Epithelial cell of prostate (primary cell): ENCODE results near the gene PPP1R12A.

Experiments used
- DNase-seq: peaks from one replicate; pipeline ENCODE4 v3.0.0-alpha.2; 2011; ENCODE audit warnings: low read depth, low spot score
- H3K27ac ChIP-seq: fragments of 450-650 bp; 2 replicates; pipeline ENCODE4 v1.5.1; 2017; ENCODE audit warnings: mild to moderate bottlenecking

The PPP1R12A gene

GRCh38 chr12:79936670-79937069 lies 1.8 kb upstream of the PPP1R12A start:
- no peak for DNase-seq

GRCh38 chr12:79935624-79936345 lies 888 bp upstream of the PPP1R12A start:
- peak overlapping the region; percentile 78 for H3K27ac ChIP-seq
- no peak for DNase-seq

More at GRCh38 chr12:79936670-79937069, 1.8 kb upstream of the PPP1R12A start:
- H3K27ac ChIP-seq: no peak overlapping the region

- no peak for DNase-seq
- peak overlapping the region; percentile 78 for H3K27ac ChIP-seq
Measured at GRCh38 chr12:79934281-79935020, 446 bp downstream of the PPP1R12A start.

- DNase-seq: no peak
- peak overlapping the region; percentile 78 for H3K27ac ChIP-seq
Measured at GRCh38 chr12:79933532-79934264, 1.2 kb downstream of the PPP1R12A start.

- DNase-seq: no peak
- no peak overlapping the region for H3K27ac ChIP-seq
Measured at GRCh38 chr12:79933043-79933442, 1.9 kb downstream of the PPP1R12A start.

- DNase-seq: no peak
- no peak overlapping the region for H3K27ac ChIP-seq
Measured at GRCh38 chr12:79932357-79932756, 2.5 kb downstream of the PPP1R12A start.

GRCh38 chr12:79929065-79929464 lies 5.8 kb downstream of the PPP1R12A start:
- DNase-seq: no peak
- H3K27ac ChIP-seq: no peak overlapping the region

- H3K27ac ChIP-seq: no peak overlapping the region
- DNase-seq: no peak
Measured at GRCh38 chr12:79927772-79928474, 7.0 kb downstream of the PPP1R12A start.

- no peak overlapping the region for H3K27ac ChIP-seq
- no peak for DNase-seq
Measured at GRCh38 chr12:79926951-79927350, 7.9 kb downstream of the PPP1R12A start.

- no peak overlapping the region for H3K27ac ChIP-seq
- DNase-seq: no peak
Measured at GRCh38 chr12:79925492-79925891, 9.4 kb downstream of the PPP1R12A start.

GRCh38 chr12:79921786-79922185 lies 13.1 kb downstream of the PPP1R12A start:
- H3K27ac ChIP-seq: no peak overlapping the region
- DNase-seq: no peak

- DNase-seq: no peak
- H3K27ac ChIP-seq: no peak overlapping the region
Measured at GRCh38 chr12:79920421-79921238, 14.3 kb downstream of the PPP1R12A start.

- H3K27ac ChIP-seq: no peak overlapping the region
- DNase-seq: no peak
Measured at GRCh38 chr12:79919762-79920161, 15.1 kb downstream of the PPP1R12A start.

- no peak for DNase-seq
- H3K27ac ChIP-seq: no peak overlapping the region
Measured at GRCh38 chr12:79916826-79917225, 18.1 kb downstream of the PPP1R12A start.

GRCh38 chr12:79911889-79912656 lies 22.8 kb downstream of the PPP1R12A start:
- no peak overlapping the region for H3K27ac ChIP-seq
- no peak for DNase-seq

GRCh38 chr12:79908366-79908765 lies 26.5 kb downstream of the PPP1R12A start:
- no peak for DNase-seq
- H3K27ac ChIP-seq: no peak overlapping the region

GRCh38 chr12:79901506-79901905 lies 33.4 kb downstream of the PPP1R12A start:
- no peak for DNase-seq
- no peak overlapping the region for H3K27ac ChIP-seq

GRCh38 chr12:79900951-79901350 lies 33.9 kb downstream of the PPP1R12A start:
- no peak overlapping the region for H3K27ac ChIP-seq
- no peak for DNase-seq

GRCh38 chr12:79900199-79900598 lies 34.7 kb downstream of the PPP1R12A start:
- no peak overlapping the region for H3K27ac ChIP-seq
- DNase-seq: no peak
